DMS153 (cell line): Measurements from ENCODE around the gene OR1F1.
"Not testable (repeated sequence)": the region's sequence is repeated elsewhere in the genome, so short reads cannot be mapped to it uniquely, and the experiment has no call there.

Experiments
- DNase-seq: peaks from one replicate; lab custom pipeline; 2025; lab: John Stamatoyannopoulos, UW

Gene OR1F1

DNA sequence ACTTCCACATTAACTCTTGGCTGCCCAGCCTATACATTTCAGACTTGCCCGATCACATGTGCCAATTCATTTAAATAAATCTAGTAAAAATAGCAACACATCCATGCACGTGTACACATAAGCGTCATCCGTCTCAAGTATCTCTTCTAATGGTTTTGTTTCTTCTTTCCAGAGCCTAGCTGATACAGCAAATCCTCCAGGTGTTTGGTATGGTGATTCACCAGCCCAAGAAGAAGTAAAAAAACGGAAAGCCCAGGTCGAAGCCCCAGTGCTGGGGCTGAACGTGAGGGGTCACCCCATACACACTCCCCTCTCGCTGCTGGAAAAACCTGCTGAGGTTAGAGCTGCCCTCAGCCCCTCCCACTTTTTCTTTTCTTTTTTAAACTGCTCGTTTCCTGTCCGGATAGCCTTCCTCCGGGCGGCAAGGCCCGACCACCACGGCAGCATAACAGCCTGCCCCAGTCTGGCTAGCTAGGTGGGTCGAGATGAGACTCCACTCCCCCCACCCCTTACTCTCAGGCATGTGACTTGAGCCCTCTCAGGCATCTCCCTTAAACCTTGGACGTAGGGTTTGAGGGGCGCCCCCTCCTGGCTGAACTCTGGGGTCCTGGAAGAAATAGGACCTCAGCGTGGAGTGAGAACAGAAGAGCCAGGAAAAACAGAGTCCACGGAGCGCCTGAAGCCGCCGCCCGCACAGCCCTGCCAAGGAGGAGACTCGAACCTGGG, 13.9 kb upstream of the OR1F1 start:
- no peak for DNase-seq

GRCh38 chr16:3174618-3175148, 13.3 kb upstream of the OR1F1 start:
- no peak for DNase-seq

DNA sequence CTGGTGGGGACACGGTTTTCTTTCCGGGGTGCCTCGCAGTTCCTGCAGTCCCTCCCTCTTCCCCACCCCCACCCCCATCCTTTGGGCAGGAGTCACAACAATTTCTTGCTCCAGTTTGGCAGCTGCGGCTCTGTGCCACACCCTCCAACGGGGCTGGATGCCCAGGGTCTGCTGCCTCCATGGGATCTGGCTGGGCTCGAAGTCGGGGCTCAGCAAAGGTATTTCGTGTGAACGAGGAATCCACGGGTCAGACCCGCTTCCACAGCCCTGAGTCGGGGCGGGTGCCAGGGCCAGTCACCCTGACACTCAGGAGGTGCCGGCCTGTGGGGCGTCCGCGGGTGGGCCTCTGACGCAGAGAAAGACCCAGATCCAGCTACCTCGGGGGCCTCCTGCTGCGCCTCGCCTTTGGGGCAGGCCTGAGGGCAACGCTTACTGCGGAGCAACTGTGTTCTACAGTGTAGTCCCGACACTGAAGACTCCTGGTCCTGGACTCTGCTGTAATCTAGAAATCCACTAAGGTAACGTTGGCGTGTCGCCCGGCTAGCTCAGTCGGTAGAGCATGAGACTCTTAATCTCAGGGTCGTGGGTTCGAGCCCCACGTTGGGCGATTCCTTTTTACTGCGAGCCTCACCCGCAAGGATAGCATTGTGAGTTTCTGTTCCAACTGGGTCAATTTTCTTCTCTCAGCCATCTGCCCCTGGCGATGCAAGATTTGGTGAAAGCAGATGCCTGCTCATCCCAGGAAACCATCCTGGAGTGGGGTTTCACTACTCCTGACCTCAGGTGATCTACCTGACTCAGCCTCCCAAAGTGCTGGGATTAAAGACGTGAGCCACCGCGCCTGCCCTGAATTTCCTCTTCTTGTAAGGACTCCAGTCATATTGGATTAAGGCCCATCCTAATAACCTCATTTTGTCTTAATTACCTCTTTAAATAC, 12.6 kb upstream of the OR1F1 start:
- DNase-seq: no peak

GRCh38 chr16:3179651-3180050, 8.4 kb upstream of the OR1F1 start:
- DNase-seq: no peak

DNA sequence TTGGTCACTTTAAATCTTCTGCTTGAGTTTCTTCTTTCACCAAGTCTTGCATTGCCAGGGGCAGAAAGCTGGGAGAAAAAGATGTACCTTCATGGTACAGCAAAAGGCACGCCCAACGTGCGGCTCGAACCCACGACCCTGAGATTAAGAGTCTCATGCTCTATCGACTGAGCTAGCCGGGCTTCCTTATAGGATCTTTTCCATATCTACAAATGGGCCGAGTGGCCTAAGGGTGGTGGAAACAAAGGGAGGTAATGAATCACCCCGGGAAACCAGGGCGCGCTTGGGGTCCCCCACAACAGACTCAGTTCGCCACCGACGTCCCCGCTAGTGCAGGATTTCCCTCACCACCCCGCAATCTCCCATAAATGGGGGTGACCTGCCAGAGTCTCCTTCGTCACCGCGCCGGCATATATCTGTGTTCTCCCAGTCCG, 7.5 kb upstream of the OR1F1 start:
- DNase-seq: no peak

GRCh38 chr16:3182293-3182607, 5.8 kb upstream of the OR1F1 start:
- not testable (repeated sequence) for DNase-seq

GRCh38 chr16:3182608-3183444, 5.2 kb upstream of the OR1F1 start:
- DNase-seq: no peak

- DNase-seq: no peak
Measured at GRCh38 chr16:3183445-3184139, 4.4 kb upstream of the OR1F1 start.

- DNase-seq: no peak
Measured at GRCh38 chr16:3186946-3187690, 886 bp upstream of the OR1F1 start.

- DNase-seq: no peak
Measured at GRCh38 chr16:3188675-3188924, 596 bp downstream of the OR1F1 start.

GRCh38 chr16:3188925-3189825, 1.2 kb downstream of the OR1F1 start:
- DNase-seq: no peak

DNA sequence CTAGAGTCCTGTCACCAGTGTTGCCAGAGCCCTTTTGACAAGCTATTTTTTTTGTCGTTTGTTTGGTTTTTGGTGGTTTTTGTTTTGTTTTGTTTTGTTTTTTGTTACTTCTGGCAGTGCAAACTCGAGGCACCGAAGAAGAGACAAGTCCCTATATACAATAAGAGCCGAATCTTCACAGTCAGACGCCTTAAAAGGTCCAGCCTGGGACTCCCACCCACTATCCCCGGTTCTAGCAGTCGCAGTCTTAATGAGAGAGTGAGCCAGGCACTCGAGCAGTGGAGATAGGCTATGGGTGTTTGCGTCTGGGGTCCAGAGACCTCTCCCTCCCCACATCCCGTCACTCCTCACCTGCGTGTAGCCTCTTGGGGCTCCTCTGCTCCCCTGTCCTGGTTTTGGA, 1.9 kb downstream of the OR1F1 start:
- no peak for DNase-seq

DNA sequence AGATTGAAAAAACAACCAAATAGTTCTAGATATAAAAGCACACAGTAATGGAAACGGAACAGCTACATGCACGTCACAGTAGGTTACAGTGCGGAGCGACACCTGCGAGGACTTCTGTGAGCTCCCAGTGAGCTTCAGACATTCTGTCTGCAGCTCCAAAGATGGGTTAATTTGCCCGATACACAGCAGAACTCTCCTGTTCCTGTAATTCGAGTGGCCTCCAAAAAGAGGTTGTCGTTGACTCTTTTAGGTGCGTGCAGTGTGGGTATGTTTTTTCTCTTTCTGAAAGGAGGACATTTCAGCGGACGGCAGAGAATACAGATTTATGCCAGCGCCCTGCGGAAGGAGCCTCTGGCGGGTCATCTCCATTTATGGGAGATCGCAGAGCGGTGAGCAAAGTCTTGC, 2.9 kb downstream of the OR1F1 start:
- no peak for DNase-seq

GRCh38 chr16:3192476-3193019, 4.5 kb downstream of the OR1F1 start:
- DNase-seq: no peak

GRCh38 chr16:3193221-3194212, 5.5 kb downstream of the OR1F1 start:
- DNase-seq: no peak

- DNase-seq: no peak
Measured at GRCh38 chr16:3194792-3195191, 6.8 kb downstream of the OR1F1 start.

GRCh38 chr16:3195975-3196374, 8.0 kb downstream of the OR1F1 start:
- DNase-seq: no peak

GRCh38 chr16:3197694-3198333, 9.8 kb downstream of the OR1F1 start:
- DNase-seq: not testable (repeated sequence)
